ENCODE data around the gene NUPR1. TPM values are rescaled to one million over a fixed set of nuclear protein-coding genes. Genes with fewer than 3 reads are reported as not detected.

The NUPR1 gene
- polyA plus RNA-seq, 2 of the 4 experiments (the other 2 are of a cell fraction): 29.3 to 47.8 TPM

- no peak for DNase-seq (ENCODE audit: low read depth in 1 of 2, low spot score in 1 of 2)
- ATAC-seq: peak; percentile 6 to 25; a peak in 1 of 6 replicates
- 78% methylated on average over 15 of the region's 15 CpGs for WGBS (ENCODE audit: missing lambda C conversion rate)
- CTCF ChIA-PET: interaction anchor here (0.9 to 2.4 kb wide), 6 partner anchors 10 to 295 kb away, joined by 3 to 7 read pairs (median 5); no protein-coding TSS in a partner anchor
- H3K4me1 ChIP-seq: 0 out of 3 replicates have a peak, but pooled peaks cover 7% of the 10 kb centered on the region
- peak overlapping the region; percentile 84 for H3K4me2 ChIP-seq
- no peak for TF ChIP-seq SREBF2 (IDR thresholded peaks at IDR 0.05)
- H3K27ac ChIP-seq: peak overlapping the region; percentile 47 to 95
- no peak for FAIRE-seq
- POLR2A ChIA-PET: interaction anchor here (1.3 to 1.4 kb wide), 2 partner anchors 8 to 233 kb away, joined by 3 to 6 read pairs; no protein-coding TSS in a partner anchor
- H3K9me3 ChIP-seq: no peaks in the 10 kb centered on the region
- H3K4me3 ChIP-seq: peak overlapping the region; percentile 50
These were observed 16.1 kb upstream of the NUPR1 start for GRCh38 chr16:28554634-28555423.

DNA sequence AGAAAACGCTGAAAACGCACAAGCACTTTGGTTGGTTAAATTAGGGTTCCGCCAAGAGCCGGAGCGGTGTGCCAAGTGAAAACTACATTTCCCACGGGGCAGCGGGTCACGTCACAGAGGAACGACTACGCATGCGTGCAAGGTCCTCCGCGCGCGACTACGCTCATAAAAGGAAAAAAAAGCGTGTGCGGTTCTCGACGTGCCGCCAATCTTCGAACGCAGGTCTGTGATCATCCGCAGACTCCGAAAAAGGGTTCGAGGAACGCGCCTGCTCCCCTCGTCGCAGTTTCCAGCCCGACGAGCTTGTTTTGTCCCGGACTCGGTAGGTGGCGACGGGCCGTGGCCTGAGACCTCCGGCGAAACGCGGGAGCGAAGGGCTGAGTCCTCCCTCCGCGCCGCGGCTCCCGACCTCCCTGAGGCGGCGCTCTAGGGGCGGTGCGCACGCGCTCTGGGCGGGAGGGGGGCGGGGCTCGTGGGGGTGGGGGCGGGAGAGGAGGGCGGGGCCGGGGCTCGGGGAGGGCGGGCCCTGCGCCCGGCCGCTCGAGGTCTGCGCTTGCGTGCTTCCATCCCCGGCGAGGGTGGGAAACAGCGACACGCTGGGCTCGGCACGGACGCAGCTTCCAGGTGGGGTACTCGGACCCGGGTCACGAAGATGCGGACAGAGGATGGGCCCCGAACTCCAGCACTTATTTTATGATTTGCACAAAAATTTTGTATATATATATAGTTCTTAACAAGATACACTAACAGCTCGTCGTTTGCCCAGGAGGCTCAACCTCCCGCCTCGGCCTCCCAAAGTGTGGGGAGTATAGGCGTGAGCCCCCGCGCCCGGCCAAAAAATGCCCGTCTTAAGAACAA, 15.2 kb upstream of the NUPR1 start, which contains the start of gene SGF29:
SGF29 (plus strand) TSS at position 145 of the 858 bp plus-strand sequence. CDS start 27,150 bp downstream, outside the sequence.
- TF ChIP-seq POLR2AphosphoS2 (conservative IDR thresholded peaks at IDR 0.05; ENCODE audit: low read length): no peak
- TF ChIP-seq RARB (CRISPR knock-in tag; IDR thresholded peaks at IDR 0.05): no peak
- peak; percentile 44; the same call in 1 of the 2 replicates for TF ChIP-seq TFCP2L1 (CRISPR knock-in tag; IDR thresholded peaks at IDR 0.05)
- TF ChIP-seq EHMT2 (IDR thresholded peaks at IDR 0.05; ENCODE audit: low read depth): no peak
- TF ChIP-seq CBX8 (IDR thresholded peaks at IDR 0.05): no peak
- TF ChIP-seq HOXB5 (CRISPR knock-in tag; IDR thresholded peaks at IDR 0.05): no peak
- TF ChIP-seq POLR2A (IDR thresholded peaks at IDR 0.05; ENCODE audit: low read length): peak; percentile 97
- no peak for TF ChIP-seq GATA3 (IDR thresholded peaks at IDR 0.05; ENCODE audit: borderline replicate concordance)
- peak; percentile 97 for TF ChIP-seq BCL3 (IDR thresholded peaks at IDR 0.05)
- TF ChIP-seq JUN (IDR thresholded peaks at IDR 0.05): peak; percentile 95 to 99
- peak; percentile 4 to 24; a peak in 3 of 5 replicates for TF ChIP-seq RAD21 (conservative IDR thresholded peaks at IDR 0.05 in 1 of 2, IDR thresholded peaks at IDR 0.05 in 1 of 2)
- TF ChIP-seq, protein P1, sequence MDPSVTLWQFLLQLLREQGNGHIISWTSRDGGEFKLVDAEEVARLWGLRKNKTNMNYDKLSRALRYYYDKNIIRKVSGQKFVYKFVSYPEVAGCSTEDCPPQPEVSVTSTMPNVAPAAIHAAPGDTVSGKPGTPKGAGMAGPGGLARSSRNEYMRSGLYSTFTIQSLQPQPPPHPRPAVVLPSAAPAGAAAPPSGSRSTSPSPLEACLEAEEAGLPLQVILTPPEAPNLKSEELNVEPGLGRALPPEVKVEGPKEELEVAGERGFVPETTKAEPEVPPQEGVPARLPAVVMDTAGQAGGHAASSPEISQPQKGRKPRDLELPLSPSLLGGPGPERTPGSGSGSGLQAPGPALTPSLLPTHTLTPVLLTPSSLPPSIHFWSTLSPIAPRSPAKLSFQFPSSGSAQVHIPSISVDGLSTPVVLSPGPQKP (IDR thresholded peaks at IDR 0.05; ENCODE audit: low read depth, low read length): no peak
- peak; percentile 65; the same call in 1 of the 2 replicates for TF ChIP-seq MYC (IDR thresholded peaks at IDR 0.05; ENCODE audit: borderline replicate concordance, low read length)
- TF ChIP-seq MAX (IDR thresholded peaks at IDR 0.05): peak; percentile 93
- TF ChIP-seq, protein P2, sequence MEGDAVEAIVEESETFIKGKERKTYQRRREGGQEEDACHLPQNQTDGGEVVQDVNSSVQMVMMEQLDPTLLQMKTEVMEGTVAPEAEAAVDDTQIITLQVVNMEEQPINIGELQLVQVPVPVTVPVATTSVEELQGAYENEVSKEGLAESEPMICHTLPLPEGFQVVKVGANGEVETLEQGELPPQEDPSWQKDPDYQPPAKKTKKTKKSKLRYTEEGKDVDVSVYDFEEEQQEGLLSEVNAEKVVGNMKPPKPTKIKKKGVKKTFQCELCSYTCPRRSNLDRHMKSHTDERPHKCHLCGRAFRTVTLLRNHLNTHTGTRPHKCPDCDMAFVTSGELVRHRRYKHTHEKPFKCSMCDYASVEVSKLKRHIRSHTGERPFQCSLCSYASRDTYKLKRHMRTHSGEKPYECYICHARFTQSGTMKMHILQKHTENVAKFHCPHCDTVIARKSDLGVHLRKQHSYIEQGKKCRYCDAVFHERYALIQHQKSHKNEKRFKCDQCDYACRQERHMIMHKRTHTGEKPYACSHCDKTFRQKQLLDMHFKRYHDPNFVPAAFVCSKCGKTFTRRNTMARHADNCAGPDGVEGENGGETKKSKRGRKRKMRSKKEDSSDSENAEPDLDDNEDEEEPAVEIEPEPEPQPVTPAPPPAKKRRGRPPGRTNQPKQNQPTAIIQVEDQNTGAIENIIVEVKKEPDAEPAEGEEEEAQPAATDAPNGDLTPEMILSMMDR (IDR thresholded peaks at IDR 0.05): peak; percentile 41
- TF ChIP-seq, protein P3, sequence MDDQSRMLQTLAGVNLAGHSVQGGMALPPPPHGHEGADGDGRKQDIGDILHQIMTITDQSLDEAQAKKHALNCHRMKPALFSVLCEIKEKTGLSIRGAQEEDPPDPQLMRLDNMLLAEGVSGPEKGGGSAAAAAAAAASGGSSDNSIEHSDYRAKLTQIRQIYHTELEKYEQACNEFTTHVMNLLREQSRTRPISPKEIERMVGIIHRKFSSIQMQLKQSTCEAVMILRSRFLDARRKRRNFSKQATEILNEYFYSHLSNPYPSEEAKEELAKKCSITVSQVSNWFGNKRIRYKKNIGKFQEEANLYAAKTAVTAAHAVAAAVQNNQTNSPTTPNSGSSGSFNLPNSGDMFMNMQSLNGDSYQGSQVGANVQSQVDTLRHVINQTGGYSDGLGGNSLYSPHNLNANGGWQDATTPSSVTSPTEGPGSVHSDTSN (IDR thresholded peaks at IDR 0.05): 0 out of 2 replicates have a peak, but pooled peaks have one; percentile 20
- TF ChIP-seq PHF8 (IDR thresholded peaks at IDR 0.05; ENCODE audit: borderline replicate concordance, low read depth): peak; percentile 99
- no peak for TF ChIP-seq HEYL (CRISPR knock-in tag; IDR thresholded peaks at IDR 0.05)
- TF ChIP-seq FOSL2 (IDR thresholded peaks at IDR 0.05): no peak
- 0 out of 2 replicates have a peak, but pooled peaks have one; percentile 12 for TF ChIP-seq FOSL2 (CRISPR knock-in tag; IDR thresholded peaks at IDR 0.05)
- TF ChIP-seq, protein P4, sequence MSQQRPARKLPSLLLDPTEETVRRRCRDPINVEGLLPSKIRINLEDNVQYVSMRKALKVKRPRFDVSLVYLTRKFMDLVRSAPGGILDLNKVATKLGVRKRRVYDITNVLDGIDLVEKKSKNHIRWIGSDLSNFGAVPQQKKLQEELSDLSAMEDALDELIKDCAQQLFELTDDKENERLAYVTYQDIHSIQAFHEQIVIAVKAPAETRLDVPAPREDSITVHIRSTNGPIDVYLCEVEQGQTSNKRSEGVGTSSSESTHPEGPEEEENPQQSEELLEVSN (IDR thresholded peaks at IDR 0.05; ENCODE audit: borderline replicate concordance, low read depth): peak; percentile 96
- peak within 1 kb of the TSS; percentile 50 for H3K4me3 ChIP-seq
- H3K27ac ChIP-seq: peak within 1 kb of the TSS; percentile 93 to 95
- H3K4me2 ChIP-seq: peak within 1 kb of the TSS; percentile 84
- CTCF ChIA-PET: interaction anchor here (0.6 to 2.1 kb wide), 7 partner anchors 10 to 294 kb away, joined by 3 to 7 read pairs (median 3); no protein-coding TSS in a partner anchor
- H3K9me3 ChIP-seq: no peaks in the 10 kb centered on the region
- ATAC-seq (peak; percentile 93 to 96), FAIRE-seq (no peak), DNase-seq (ENCODE audit: low read depth in 1 of 2, low spot score in 1 of 2) (peak; percentile 90 to 93)
- POLR2A ChIA-PET: interaction anchor here (0.6 to 1.4 kb wide), 5 partner anchors 9 to 394 kb away, joined by 3 to 6 read pairs (median 3); partner anchors contain the start of gene NUPR1
- 4% methylated on average over 59 of the region's 88 CpGs for WGBS (ENCODE audit: missing lambda C conversion rate)
- 0 out of 3 replicates have a peak, but pooled peaks cover 7% of the 10 kb centered on the region for H3K4me1 ChIP-seq

All from A549 (cell line).